ENCODE data around the gene LTB4R2. TPM values are rescaled to one million over a fixed set of nuclear protein-coding genes. Genes with fewer than 3 reads are reported as not detected.
"Not testable (repeated sequence)": the region's sequence is repeated elsewhere in the genome, so short reads cannot be mapped to it uniquely, and the experiment has no call there.

Gene LTB4R2
- total RNA-seq, 1 experiment from 2014 or later = 4.8 TPM

DNA sequence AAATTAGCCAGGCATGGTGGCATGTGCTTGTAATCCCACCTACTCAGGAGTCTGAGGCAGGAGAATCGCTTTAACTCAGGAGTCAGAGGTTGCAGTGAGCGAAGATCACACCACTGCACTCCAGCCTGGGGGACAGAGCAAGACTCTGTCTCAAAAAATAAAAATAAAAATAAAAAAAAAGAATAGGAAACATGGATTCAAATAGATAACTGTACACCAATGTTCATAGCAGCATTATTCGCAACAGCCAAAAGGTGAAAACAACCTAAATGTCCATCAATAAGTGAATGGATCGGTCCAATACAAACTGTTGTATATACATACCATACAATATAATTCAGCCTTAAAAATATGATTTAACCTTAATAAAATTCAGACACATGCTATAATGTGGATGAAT lies 32.9 kb downstream of the LTB4R2 start:
- no peak overlapping the region for H3K4me3 ChIP-seq (ENCODE audit: insufficient read depth, low read depth, low read length)
- no peak for DNase-seq
- H3K27me3 ChIP-seq (ENCODE audit: control insufficient read depth, insufficient read depth, low read length) = peaks cover 63% of the 10 kb centered on the region
- H3K36me3 ChIP-seq (replicated peaks; ENCODE audit: control insufficient read depth, insufficient read depth, low read length) = no peaks in the 10 kb centered on the region

DNA sequence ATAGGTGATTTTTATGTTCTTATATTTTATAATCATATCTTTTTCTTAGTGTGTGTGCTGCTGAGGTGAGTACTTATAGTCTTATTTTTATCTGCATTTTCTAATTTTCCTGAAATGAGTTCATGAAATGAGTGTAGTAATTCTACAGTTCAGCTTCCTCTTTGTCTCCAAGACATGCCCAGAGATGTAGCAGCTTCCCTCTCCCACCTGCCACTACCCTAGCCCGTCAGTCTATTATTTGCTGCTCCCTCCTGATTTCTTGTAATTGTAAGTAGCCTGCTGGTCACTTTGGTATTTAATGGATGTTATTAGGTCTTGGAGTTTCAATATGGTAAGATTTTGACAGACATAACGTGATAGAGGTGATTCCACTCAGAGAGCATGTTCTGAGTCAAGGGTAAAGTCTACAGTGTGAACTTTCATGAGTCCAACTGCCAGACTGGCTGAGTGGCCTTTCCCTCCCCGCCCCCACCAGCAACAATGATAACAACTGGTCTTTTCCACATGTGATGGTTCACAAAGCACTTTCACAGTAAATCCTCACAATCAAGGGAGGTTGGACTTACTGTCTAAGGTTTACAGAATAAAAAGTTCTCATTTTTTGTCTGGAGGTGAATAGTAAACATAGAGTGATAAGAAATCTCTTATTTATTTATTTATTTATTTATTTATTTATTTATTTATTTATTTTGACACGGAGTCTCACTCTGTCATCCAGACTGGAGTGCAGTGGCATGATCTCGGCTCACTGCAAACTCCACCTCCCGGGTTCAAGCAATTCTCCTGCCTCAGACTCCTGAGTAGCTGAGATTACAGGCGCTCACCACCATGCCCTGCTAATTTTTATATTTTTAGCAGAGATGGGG lies 34.1 kb downstream of the LTB4R2 start:
- Histone ChIP-seq H3K36me3 (replicated peaks; ENCODE audit: control insufficient read depth, insufficient read depth, low read length) (no peaks in the 10 kb centered on the region), H3K4me3 (ENCODE audit: insufficient read depth, low read depth, low read length) (no peak overlapping the region), H3K27me3 (ENCODE audit: control insufficient read depth, insufficient read depth, low read length) (peaks cover 54% of the 10 kb centered on the region)
- no peak for DNase-seq

DNA sequence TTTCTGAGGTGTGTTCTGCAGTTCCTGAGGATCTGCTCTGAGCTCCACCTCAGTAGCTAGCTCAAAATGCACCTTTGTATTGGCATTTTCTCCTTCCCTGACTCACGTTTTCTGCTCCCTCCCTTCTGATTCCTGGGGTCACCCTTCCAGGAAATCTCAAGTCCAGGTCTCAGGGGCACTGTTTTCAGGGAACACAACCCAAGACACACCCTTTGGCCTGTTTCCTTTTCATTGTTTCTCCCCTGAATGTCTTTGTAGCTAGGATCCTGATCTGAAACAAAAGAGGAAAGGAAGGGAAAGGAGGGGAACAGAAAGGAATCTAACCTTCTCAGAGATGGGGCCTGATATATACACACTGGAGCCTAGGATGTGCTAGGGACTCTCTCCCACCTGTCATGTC lies 37.2 kb downstream of the LTB4R2 start:
- DNase-seq = no peak
- Histone ChIP-seq H3K4me3 (ENCODE audit: insufficient read depth, low read depth, low read length) (no peak overlapping the region), H3K27me3 (ENCODE audit: control insufficient read depth, insufficient read depth, low read length) (peaks cover 40% of the 10 kb centered on the region), H3K36me3 (replicated peaks; ENCODE audit: control insufficient read depth, insufficient read depth, low read length) (no peaks in the 10 kb centered on the region)

DNA sequence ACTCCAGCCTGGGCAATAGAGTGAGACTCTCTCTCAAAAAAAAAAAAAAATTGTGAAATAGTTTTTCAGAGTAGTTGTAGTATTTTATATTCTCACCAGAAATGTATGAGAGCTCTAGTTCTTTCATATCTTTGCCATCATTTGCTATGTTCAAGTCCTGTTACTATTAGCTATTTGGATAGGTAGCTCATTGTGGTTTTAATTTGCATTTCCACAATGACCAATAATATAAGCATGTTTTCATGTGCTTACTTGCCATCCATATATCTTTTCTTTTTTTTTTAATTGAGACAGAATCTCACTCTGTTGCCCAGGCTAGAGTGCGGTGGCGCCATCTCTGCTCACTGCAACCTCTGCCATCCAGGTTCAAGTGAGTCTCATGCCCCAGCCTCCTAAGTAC lies 38.2 kb downstream of the LTB4R2 start:
- Histone ChIP-seq H3K27me3 (ENCODE audit: control insufficient read depth, insufficient read depth, low read length) (peaks cover 41% of the 10 kb centered on the region), H3K36me3 (replicated peaks; ENCODE audit: control insufficient read depth, insufficient read depth, low read length) (no peaks in the 10 kb centered on the region), H3K4me3 (ENCODE audit: insufficient read depth, low read depth, low read length) (no peak overlapping the region)
- DNase-seq = no peak

DNA sequence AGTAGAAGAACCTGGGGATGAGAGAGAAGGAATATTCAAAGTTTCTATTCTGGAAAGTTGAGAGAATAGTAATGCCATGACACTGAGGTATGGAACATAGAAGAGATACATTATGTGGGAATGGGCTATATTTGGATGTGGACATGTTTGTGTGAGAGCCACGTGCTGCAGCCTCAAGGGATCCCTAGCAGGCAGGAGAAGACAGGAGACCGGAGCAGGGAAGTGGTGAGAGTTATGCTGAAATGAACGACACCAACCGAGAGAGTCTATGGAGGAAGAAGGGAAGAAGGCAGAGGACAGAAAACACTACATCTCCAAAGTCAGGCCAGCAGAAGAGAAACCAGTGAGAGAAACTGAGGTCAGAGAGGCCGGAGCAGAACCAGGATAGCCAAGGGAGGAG lies 39.8 kb downstream of the LTB4R2 start:
- Histone ChIP-seq H3K36me3 (replicated peaks; ENCODE audit: control insufficient read depth, insufficient read depth, low read length) (no peaks in the 10 kb centered on the region), H3K27me3 (ENCODE audit: control insufficient read depth, insufficient read depth, low read length) (peaks cover 34% of the 10 kb centered on the region), H3K4me3 (ENCODE audit: insufficient read depth, low read depth, low read length) (no peak overlapping the region)
- DNase-seq = no peak

DNA sequence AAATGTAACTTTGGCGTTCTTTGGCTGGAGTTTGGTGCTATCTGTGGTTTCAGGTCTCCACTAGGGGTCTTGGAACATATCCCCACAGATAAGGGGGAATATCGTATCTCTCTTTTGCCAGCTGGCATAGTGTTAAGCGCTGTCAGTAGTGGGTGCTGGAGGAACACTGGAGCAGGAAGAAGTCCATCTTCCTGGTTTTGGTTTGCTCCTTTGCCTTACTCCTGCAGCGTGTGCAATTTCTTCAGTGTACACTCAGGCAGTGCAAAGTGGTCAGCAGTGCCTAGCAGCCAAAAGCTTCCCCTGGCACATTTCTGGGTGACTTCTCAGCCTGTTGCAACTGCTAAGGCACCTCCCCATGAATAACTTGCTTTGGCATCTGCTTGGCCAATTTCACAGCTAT lies 41.6 kb downstream of the LTB4R2 start:
- DNase-seq = no peak
- Histone ChIP-seq H3K4me3 (ENCODE audit: insufficient read depth, low read depth, low read length) (no peak overlapping the region), H3K27me3 (ENCODE audit: control insufficient read depth, insufficient read depth, low read length) (peaks cover 27% of the 10 kb centered on the region), H3K36me3 (replicated peaks; ENCODE audit: control insufficient read depth, insufficient read depth, low read length) (no peaks in the 10 kb centered on the region)

DNA sequence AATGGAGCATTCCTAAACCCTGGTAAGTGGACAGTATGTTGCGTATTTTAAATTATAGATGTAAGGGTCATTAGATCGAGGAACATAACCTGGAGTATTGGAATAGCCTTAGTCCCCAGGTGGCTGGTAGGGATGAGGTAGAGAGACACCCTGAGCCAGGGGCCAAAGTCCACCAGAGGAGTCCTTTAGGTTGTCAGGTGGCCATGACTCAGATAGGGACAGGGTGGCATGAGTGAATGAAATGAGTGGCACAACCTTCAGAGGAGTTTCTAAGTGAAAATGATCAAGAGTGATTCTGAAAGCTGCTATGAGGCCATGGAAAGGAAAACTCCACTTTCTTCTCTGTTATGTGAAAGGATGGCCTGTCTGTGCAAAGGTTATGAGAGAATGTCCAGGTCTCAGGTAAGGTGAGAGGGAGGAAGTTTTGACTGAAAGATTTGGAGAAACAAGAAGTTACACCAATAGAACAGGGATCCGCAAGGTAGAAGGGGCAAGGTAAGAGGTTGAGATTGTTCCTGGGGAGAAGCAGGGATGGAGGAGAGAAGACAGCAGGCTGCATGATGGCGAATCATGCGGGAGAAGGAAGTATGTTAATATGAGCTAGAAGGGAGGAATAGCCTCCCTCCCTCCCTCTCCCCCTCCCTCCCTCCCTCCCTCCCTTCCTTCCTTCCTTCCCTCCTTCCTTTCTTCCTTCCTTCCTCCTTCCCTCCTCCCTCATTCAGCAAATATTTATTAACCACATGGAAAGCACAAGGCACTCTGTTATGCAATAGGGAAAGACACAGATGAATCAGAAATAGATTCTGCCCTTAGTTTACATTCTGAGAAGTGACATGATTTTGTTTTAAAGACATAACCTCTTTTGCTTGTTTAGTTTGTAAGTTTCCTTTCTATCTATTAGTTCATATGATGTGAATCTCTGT lies 43.9 kb downstream of the LTB4R2 start:
- DNase-seq = no peak
- H3K4me3 ChIP-seq (ENCODE audit: insufficient read depth, low read depth, low read length) = no peak overlapping the region
- H3K36me3 ChIP-seq (replicated peaks; ENCODE audit: control insufficient read depth, insufficient read depth, low read length) = no peaks in the 10 kb centered on the region
- peaks cover 19% of the 10 kb centered on the region for H3K27me3 ChIP-seq (ENCODE audit: control insufficient read depth, insufficient read depth, low read length)

DNA sequence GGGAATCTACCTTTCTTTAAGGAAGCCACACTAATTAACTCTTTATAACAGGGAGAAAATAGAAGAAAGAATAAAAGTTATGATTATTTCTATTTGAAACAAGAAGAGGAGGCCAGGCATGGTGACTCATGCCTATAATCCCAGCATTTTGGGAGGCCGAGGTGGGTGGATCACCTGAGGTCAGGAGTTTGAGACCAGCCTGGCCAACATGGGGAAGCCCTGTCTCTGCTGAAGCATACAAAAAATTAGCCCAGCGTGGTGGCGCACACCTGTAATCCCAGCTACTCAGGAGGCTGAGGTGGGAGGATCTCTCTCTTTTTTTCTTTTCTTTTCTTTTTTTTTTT lies 44.5 kb downstream of the LTB4R2 start:
- not testable (repeated sequence) for H3K36me3 ChIP-seq (replicated peaks; ENCODE audit: control insufficient read depth, insufficient read depth, low read length); H3K4me3 ChIP-seq (ENCODE audit: insufficient read depth, low read depth, low read length); DNase-seq
- H3K27me3 ChIP-seq (ENCODE audit: control insufficient read depth, insufficient read depth, low read length) = peaks cover 19% of the 10 kb centered on the region

DNA sequence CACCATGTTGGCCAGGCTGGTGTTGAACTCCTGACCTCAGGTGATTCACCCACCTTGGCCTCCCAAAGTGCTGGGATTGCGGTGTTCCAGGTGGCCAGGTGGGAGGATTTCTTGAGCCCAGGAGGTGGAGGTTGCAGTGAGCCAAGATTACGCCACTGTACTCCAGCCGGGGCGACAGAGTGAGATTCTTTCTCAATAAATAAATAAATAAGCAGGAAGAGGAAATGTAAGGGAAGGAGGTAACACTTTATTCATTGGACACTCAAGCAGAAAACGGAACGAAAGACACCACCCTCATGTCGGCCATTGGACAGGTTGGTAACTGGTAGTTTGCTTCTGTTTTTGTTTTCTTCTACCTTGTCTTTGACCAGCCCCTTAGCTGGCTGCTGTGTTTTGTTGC lies 45.1 kb downstream of the LTB4R2 start:
- Histone ChIP-seq H3K27me3 (ENCODE audit: control insufficient read depth, insufficient read depth, low read length) (peaks cover 14% of the 10 kb centered on the region), H3K4me3 (ENCODE audit: insufficient read depth, low read depth, low read length) (no peak overlapping the region), H3K36me3 (replicated peaks; ENCODE audit: control insufficient read depth, insufficient read depth, low read length) (no peaks in the 10 kb centered on the region)
- DNase-seq = no peak

DNA sequence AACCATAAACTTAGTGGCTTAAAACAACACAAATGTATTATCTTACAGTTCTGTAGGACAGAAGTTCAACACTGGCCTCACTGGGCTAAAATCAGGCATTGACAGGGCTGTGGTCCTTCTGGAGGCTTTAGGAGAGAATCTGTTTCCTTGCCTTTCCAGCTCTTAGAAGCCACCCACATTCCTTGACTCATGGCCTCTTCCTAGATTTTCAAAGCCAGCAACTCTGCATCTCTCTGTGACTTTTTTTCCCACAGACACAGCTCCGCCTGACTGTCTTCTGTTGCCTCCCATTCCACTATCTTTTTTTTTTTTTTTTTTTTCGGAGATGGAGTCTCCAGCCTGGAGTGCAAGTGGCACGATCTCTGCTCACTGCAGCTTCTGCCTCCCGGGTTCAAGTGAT lies 46.3 kb downstream of the LTB4R2 start:
- DNase-seq = no peak
- Histone ChIP-seq H3K27me3 (ENCODE audit: control insufficient read depth, insufficient read depth, low read length) (peaks cover 9% of the 10 kb centered on the region; the same call in 1 of the 2 replicates), H3K36me3 (replicated peaks; ENCODE audit: control insufficient read depth, insufficient read depth, low read length) (no peaks in the 10 kb centered on the region), H3K4me3 (ENCODE audit: insufficient read depth, low read depth, low read length) (no peak overlapping the region)

DNA sequence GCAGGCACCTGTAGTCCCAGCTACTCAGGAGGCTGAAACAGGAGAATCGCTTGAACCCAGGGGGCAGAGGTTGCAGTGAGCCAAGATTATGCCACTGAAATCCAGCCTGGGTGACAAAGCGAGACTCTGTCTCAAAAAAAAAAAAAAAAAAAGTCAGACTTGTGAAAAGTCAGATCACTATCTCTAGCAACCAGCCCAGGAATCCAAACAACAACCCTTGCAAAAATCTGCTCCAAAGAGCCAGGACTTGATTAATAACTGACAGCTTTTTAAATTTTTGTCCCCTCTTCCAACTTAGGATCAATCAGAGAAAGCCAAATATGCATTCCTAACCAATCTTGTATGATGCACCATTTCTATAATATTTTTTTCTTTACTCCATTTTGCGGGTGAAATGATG lies 50.3 kb downstream of the LTB4R2 start:
- peaks cover 4% of the 10 kb centered on the region for H3K27me3 ChIP-seq (ENCODE audit: control insufficient read depth, insufficient read depth, low read length)
- DNase-seq = no peak
- no peaks in the 10 kb centered on the region for H3K36me3 ChIP-seq (replicated peaks; ENCODE audit: control insufficient read depth, insufficient read depth, low read length)
- no peak overlapping the region for H3K4me3 ChIP-seq (ENCODE audit: insufficient read depth, low read depth, low read length)

DNA sequence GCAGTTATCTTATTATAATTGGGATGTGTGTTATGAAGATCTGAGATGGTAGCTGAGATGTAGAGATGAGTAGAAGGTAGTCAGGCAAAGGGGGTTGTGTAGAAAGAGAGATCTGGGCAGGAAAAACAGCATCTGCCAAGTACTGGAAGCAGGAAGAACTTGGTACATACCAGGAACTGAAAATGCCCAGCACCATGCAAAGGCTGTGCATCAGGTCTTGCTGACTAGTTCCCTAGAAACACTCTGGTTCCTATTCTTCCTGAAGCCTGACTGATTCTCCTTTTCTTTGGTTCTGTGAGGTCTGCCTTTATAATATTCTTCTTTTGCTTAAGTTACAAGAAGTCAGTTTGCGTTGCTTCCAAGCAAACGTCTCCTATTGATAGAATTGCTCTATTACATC lies 51.4 kb downstream of the LTB4R2 start:
- Histone ChIP-seq H3K27me3 (ENCODE audit: control insufficient read depth, insufficient read depth, low read length) (peaks cover 9% of the 10 kb centered on the region), H3K4me3 (ENCODE audit: insufficient read depth, low read depth, low read length) (no peak overlapping the region), H3K36me3 (replicated peaks; ENCODE audit: control insufficient read depth, insufficient read depth, low read length) (no peaks in the 10 kb centered on the region)
- no peak for DNase-seq
